GM23338 (cell line): ENCODE data around the gene GAK. TPM values are rescaled to one million over a fixed set of nuclear protein-coding genes. Genes with fewer than 3 reads are reported as not detected.

ENCODE experiments used
- ATAC-seq: fragments of 200-7000 bp; cut with Tn5 transposase; 3 replicates; pipeline ENCODE4 v1.9.1; 2020
- DNase-seq: peaks from one replicate; pipeline ENCODE4 v3.0.0-alpha.2; 2015; ENCODE audit warnings: low spot score
- H2AFZ ChIP-seq: fragments of 200-600 bp; sonication (generic); 2 replicates; pipeline ENCODE4 v1.8.0; 2016; ENCODE audit warnings: antibody characterized with exemption, mild to moderate bottlenecking, moderate library complexity
- H3F3A ChIP-seq: fragments of 200-600 bp; sonication (generic); replicated peaks from 2 replicates; pipeline ENCODE4 v1.8.0; 2017; ENCODE audit warnings: antibody characterized with exemption, mixed run types, low read depth
- H3K27ac ChIP-seq: fragments of 200-600 bp; sonication (generic); 2 replicates; pipeline ENCODE4 v1.6.1; 2016; ENCODE audit warnings: low read depth
- H3K27me3 ChIP-seq: fragments of 200-600 bp; sonication (generic); 2 replicates; pipeline ENCODE4 v1.8.0; 2016; ENCODE audit warnings: mild to moderate bottlenecking, mixed run types, moderate library complexity; ENCODE audit not compliant: insufficient read depth
- H3K36me3 ChIP-seq: fragments of 200-600 bp; sonication (generic); 2 replicates; pipeline ENCODE4 v1.8.0; 2016; ENCODE audit warnings: mild to moderate bottlenecking; ENCODE audit not compliant: insufficient read depth
- H3K4me1 ChIP-seq: fragments of 200-600 bp; sonication (generic); 2 replicates; pipeline ENCODE4 v1.8.0; 2016; ENCODE audit warnings: mild to moderate bottlenecking, moderate library complexity; ENCODE audit not compliant: insufficient read depth
- H3K4me2 ChIP-seq: fragments of 200-600 bp; sonication (generic); 2 replicates; pipeline ENCODE4 v1.7.1; 2017; ENCODE audit warnings: mixed run types
- H3K4me3 ChIP-seq: fragments of 200-600 bp; sonication (generic); 2 replicates; pipeline ENCODE4 v1.6.1; 2016; ENCODE audit warnings: mixed run types
- H3K79me2 ChIP-seq: fragments of 200-600 bp; sonication (generic); replicated peaks from 2 replicates; pipeline ENCODE4 v1.8.0; 2017; ENCODE audit warnings: mild to moderate bottlenecking; ENCODE audit not compliant: insufficient read depth
- H3K9me2 ChIP-seq: fragments of 200-600 bp; sonication (generic); 2 replicates; pipeline ENCODE4 v1.8.0; 2017; ENCODE audit not compliant: insufficient read depth
- H4K20me1 ChIP-seq: fragments of 200-600 bp; sonication (generic); replicated peaks from 2 replicates; pipeline ENCODE4 v1.8.0; 2017; ENCODE audit warnings: mild to moderate bottlenecking; ENCODE audit not compliant: insufficient read depth
- H3K27ac Mint-ChIP-seq: 2 replicates; pipeline ENCODE4 v1.8.0; 2020; ENCODE audit warnings: inconsistent platforms, mild to moderate bottlenecking, moderate library complexity, mixed read lengths
- H3K27me3 Mint-ChIP-seq: 3 replicates; pipeline ENCODE4 v1.8.0; 2022; ENCODE audit warnings: low read depth, mild to moderate bottlenecking, moderate library complexity, mixed read lengths, inconsistent platforms; ENCODE audit not compliant: insufficient read depth, poor library complexity
- H3K36me3 Mint-ChIP-seq: 3 replicates; pipeline ENCODE4 v1.8.0; 2021; ENCODE audit warnings: low read depth, mild to moderate bottlenecking, inconsistent platforms, moderate library complexity, mixed read lengths
- H3K4me1 Mint-ChIP-seq: 3 replicates; pipeline ENCODE4 v1.8.0; 2020; ENCODE audit warnings: mild to moderate bottlenecking, inconsistent platforms, mixed read lengths
- H3K4me3 Mint-ChIP-seq: 3 replicates; pipeline ENCODE4 v1.8.0; 2021; ENCODE audit warnings: moderate library complexity, mild to moderate bottlenecking, inconsistent platforms, mixed read lengths
- H3K9me3 Mint-ChIP-seq: 3 replicates; pipeline ENCODE4 v1.8.0; 2020; ENCODE audit warnings: moderate library complexity, mild to moderate bottlenecking, inconsistent platforms, mixed read lengths
- CREB1 ChIP-seq: fragments of 250-450 bp; sonication (Bioruptor Pico); IDR thresholded peaks from 2 replicates; pipeline ENCODE4 v1.5.0; 2020; ENCODE audit warnings: low read depth, mild to moderate bottlenecking, moderate library complexity
- CTCF ChIP-seq, 2 experiments: fragments of 200-600 bp in 1 of 2; sonication (generic) in 1 of 2; conservative IDR thresholded peaks; 2 replicates each; pipeline versions ENCODE4 v1.5.1 to v1.6.1; 2016 to 2017; ENCODE audit warnings: antibody characterized with exemption in 2 of 2, low read depth in 2 of 2, mild to moderate bottlenecking in 2 of 2, moderate library complexity in 1 of 2
- ETS1 ChIP-seq: IDR thresholded peaks from 2 replicates; pipeline ENCODE4 v1.6.1; 2016; ENCODE audit warnings: antibody characterized with exemption
- EZH2 ChIP-seq: fragments of 200-600 bp; sonication (generic); IDR thresholded peaks from one replicate; pipeline ENCODE4 v1.8.0; 2017; ENCODE audit warnings: antibody characterized with exemption, mild to moderate bottlenecking, low read depth; ENCODE audit not compliant: unreplicated experiment
- EZH2phosphoT487 ChIP-seq: fragments of 200-600 bp; sonication (generic); IDR thresholded peaks from one replicate; pipeline ENCODE4 v1.8.1; 2018; ENCODE audit warnings: antibody characterized with exemption; ENCODE audit not compliant: unreplicated experiment
- JUNB ChIP-seq: IDR thresholded peaks from one replicate; pipeline ENCODE4 v1.6.1; 2016; ENCODE audit warnings: antibody characterized with exemption; ENCODE audit not compliant: unreplicated experiment
- NANOG ChIP-seq: IDR thresholded peaks from 2 replicates; pipeline ENCODE4 v1.6.1; 2016; ENCODE audit warnings: antibody characterized with exemption, borderline replicate concordance
- POLR2AphosphoS5 ChIP-seq: IDR thresholded peaks from 2 replicates; pipeline ENCODE4 v1.6.1; 2016; ENCODE audit warnings: antibody characterized with exemption, low read depth
- STAT1 ChIP-seq: IDR thresholded peaks from one replicate; pipeline ENCODE4 v1.6.1; 2016; ENCODE audit warnings: antibody characterized with exemption; ENCODE audit not compliant: unreplicated experiment
- ZNF114 ChIP-seq: fragments of 250-450 bp; sonication (Bioruptor Pico); IDR thresholded peaks from 2 replicates; pipeline ENCODE4 v1.5.0; 2020; ENCODE audit warnings: mild to moderate bottlenecking, moderate library complexity
- ZNF331 ChIP-seq: fragments of 250-450 bp; sonication (Bioruptor Pico); IDR thresholded peaks from 2 replicates; pipeline ENCODE4 v1.5.0; 2020; ENCODE audit warnings: low read depth, mild to moderate bottlenecking, moderate library complexity
- polyA plus RNA-seq: library from polyadenylated mRNA; unstranded; fragments of >200 nt; fragmentation: Nextera tagmentation; extraction: Ambion mirVana; gene quantifications from 2 replicates; pipeline ENCODE4 v1.2.1, GENCODE V29; 2016
- total RNA-seq: library from RNA; depleted of rRNA; stranded (reverse); fragments of >200 nt; shearing (Covaris generic); gene quantifications from 2 replicates; pipeline ENCODE4 v1.2.3, GENCODE V29; 2014
- TF ChIP-seq, protein P1 (sequence below): IDR thresholded peaks from one replicate; pipeline ENCODE4 v1.6.1; 2018; ENCODE audit warnings: antibody characterized with exemption; ENCODE audit not compliant: unreplicated experiment
- TF ChIP-seq, protein P2 (sequence below): fragments of 250-450 bp; sonication (Bioruptor Pico); IDR thresholded peaks from 2 replicates; pipeline ENCODE4 v1.5.0; 2020; ENCODE audit warnings: mild to moderate bottlenecking, moderate library complexity

The GAK gene
- total and polyA plus RNA-seq, 2 experiments from 2014 or later, result 48.5 to 124 TPM

- Histone ChIP-seq H3K9me2 (no peaks in the 10 kb centered on the region; the same call in 1 of the 2 replicates), H3K79me2 (no peaks in the 10 kb centered on the region), H3K4me3 (no peak overlapping the region), H3K27me3 (no peaks in the 10 kb centered on the region), H3K4me1 (no peaks in the 10 kb centered on the region), H3F3A (0 out of 2 replicates have a peak, but pooled peaks cover 11% of the 10 kb centered on the region), H3K4me2 (no peak overlapping the region), H3K36me3 (no peaks in the 10 kb centered on the region), H3K27ac (no peak overlapping the region), H2AFZ (no peak overlapping the region), H4K20me1 (no peaks in the 10 kb centered on the region)
- peaks cover 22% of the 10 kb centered on the region for H3K36me3 Mint-ChIP-seq
- H3K4me3 Mint-ChIP-seq, result no peak overlapping the region
- H3K9me3 Mint-ChIP-seq, result peaks cover 7% of the 10 kb centered on the region; the same call in 2 of the 3 replicates
- H3K4me1 Mint-ChIP-seq, result no peaks in the 10 kb centered on the region
- H3K27me3 Mint-ChIP-seq, result peaks cover 15% of the 10 kb centered on the region
- H3K27ac Mint-ChIP-seq, result no peak overlapping the region
- no peak for DNase-seq
- no peak for ATAC-seq
- TF ChIP-seq ZNF331 (no peak), CTCF (conservative IDR thresholded peaks at IDR 0.05; ENCODE audit: low read depth in 2 of 2) (no peak), STAT1 (no peak), JUNB (no peak), NANOG (no peak), EZH2phosphoT487 (no peak), ZNF114 (CRISPR knock-in tag) (no peak), ETS1 (no peak), CREB1 (CRISPR knock-in tag) (no peak), POLR2AphosphoS5 (no peak), EZH2 (no peak)
- TF ChIP-seq, protein P1, sequence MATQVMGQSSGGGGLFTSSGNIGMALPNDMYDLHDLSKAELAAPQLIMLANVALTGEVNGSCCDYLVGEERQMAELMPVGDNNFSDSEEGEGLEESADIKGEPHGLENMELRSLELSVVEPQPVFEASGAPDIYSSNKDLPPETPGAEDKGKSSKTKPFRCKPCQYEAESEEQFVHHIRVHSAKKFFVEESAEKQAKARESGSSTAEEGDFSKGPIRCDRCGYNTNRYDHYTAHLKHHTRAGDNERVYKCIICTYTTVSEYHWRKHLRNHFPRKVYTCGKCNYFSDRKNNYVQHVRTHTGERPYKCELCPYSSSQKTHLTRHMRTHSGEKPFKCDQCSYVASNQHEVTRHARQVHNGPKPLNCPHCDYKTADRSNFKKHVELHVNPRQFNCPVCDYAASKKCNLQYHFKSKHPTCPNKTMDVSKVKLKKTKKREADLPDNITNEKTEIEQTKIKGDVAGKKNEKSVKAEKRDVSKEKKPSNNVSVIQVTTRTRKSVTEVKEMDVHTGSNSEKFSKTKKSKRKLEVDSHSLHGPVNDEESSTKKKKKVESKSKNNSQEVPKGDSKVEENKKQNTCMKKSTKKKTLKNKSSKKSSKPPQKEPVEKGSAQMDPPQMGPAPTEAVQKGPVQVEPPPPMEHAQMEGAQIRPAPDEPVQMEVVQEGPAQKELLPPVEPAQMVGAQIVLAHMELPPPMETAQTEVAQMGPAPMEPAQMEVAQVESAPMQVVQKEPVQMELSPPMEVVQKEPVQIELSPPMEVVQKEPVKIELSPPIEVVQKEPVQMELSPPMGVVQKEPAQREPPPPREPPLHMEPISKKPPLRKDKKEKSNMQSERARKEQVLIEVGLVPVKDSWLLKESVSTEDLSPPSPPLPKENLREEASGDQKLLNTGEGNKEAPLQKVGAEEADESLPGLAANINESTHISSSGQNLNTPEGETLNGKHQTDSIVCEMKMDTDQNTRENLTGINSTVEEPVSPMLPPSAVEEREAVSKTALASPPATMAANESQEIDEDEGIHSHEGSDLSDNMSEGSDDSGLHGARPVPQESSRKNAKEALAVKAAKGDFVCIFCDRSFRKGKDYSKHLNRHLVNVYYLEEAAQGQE, result no peak
- TF ChIP-seq, protein P2, sequence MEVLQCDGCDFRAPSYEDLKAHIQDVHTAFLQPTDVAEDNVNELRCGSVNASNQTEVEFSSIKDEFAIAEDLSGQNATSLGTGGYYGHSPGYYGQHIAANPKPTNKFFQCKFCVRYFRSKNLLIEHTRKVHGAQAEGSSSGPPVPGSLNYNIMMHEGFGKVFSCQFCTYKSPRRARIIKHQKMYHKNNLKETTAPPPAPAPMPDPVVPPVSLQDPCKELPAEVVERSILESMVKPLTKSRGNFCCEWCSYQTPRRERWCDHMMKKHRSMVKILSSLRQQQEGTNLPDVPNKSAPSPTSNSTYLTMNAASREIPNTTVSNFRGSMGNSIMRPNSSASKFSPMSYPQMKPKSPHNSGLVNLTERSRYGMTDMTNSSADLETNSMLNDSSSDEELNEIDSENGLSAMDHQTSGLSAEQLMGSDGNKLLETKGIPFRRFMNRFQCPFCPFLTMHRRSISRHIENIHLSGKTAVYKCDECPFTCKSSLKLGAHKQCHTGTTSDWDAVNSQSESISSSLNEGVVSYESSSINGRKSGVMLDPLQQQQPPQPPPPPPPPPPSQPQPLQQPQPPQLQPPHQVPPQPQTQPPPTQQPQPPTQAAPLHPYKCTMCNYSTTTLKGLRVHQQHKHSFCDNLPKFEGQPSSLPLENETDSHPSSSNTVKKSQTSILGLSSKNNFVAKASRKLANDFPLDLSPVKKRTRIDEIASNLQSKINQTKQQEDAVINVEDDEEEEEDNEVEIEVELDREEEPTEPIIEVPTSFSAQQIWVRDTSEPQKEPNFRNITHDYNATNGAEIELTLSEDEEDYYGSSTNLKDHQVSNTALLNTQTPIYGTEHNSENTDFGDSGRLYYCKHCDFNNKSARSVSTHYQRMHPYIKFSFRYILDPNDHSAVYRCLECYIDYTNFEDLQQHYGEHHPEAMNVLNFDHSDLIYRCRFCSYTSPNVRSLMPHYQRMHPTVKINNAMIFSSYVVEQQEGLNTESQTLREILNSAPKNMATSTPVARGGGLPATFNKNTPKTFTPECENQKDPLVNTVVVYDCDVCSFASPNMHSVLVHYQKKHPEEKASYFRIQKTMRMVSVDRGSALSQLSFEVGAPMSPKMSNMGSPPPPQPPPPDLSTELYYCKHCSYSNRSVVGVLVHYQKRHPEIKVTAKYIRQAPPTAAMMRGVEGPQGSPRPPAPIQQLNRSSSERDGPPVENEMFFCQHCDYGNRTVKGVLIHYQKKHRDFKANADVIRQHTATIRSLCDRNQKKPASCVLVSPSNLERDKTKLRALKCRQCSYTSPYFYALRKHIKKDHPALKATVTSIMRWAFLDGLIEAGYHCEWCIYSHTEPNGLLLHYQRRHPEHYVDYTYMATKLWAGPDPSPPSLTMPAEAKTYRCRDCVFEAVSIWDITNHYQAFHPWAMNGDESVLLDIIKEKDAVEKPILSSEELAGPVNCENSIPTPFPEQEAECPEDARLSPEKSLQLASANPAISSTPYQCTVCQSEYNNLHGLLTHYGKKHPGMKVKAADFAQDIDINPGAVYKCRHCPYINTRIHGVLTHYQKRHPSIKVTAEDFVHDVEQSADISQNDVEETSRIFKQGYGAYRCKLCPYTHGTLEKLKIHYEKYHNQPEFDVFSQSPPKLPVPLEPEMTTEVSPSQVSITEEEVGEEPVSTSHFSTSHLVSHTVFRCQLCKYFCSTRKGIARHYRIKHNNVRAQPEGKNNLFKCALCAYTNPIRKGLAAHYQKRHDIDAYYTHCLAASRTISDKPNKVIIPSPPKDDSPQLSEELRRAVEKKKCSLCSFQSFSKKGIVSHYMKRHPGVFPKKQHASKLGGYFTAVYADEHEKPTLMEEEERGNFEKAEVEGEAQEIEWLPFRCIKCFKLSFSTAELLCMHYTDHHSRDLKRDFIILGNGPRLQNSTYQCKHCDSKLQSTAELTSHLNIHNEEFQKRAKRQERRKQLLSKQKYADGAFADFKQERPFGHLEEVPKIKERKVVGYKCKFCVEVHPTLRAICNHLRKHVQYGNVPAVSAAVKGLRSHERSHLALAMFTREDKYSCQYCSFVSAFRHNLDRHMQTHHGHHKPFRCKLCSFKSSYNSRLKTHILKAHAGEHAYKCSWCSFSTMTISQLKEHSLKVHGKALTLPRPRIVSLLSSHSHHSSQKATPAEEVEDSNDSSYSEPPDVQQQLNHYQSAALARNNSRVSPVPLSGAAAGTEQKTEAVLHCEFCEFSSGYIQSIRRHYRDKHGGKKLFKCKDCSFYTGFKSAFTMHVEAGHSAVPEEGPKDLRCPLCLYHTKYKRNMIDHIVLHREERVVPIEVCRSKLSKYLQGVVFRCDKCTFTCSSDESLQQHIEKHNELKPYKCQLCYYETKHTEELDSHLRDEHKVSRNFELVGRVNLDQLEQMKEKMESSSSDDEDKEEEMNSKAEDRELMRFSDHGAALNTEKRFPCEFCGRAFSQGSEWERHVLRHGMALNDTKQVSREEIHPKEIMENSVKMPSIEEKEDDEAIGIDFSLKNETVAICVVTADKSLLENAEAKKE (CRISPR knock-in tag), result no peak
Measured at GRCh38 chr4:888029-888428, 44.1 kb downstream of the GAK start.
